ENCODE data around the gene BRF1.
"Not testable (repeated sequence)": the region's sequence is repeated elsewhere in the genome, so short reads cannot be mapped to it uniquely, and the experiment has no call there.

BRF1 gene

DNA sequence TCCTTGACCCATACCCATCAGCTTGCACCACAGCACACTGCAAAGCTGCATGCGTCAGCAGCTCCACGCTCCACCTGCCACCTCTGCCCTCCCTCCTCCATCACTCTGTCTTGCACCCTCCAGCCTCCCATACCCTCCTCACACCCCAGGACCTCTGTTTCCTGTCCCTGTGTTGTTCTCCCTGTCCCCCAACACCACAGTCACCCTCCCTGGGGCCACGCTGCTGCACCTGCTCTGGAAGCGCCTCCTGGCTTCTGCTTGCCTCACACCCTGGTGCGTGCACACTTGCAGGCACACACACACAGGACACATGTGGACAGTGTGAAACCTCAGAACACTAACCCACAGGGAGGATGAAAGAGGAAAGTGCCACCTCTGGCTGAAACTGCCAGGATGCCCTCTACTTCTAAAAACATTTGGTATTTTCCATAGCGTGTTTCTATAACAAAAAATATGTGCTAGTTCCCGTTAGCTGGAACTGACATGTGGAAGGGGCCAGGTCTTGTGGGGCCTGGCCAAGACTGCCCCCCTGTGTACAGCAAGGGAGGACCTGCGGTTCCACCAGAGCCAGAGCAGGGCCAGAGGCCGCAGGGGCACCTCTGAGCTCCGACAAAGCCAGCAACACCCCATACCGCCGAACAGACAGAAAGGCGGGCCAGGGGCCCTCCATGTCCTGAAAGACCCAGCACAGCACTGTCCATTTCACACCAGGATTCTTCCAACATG lies 10.0 kb downstream of the BRF1 start:
- no peak for DNase-seq

DNA sequence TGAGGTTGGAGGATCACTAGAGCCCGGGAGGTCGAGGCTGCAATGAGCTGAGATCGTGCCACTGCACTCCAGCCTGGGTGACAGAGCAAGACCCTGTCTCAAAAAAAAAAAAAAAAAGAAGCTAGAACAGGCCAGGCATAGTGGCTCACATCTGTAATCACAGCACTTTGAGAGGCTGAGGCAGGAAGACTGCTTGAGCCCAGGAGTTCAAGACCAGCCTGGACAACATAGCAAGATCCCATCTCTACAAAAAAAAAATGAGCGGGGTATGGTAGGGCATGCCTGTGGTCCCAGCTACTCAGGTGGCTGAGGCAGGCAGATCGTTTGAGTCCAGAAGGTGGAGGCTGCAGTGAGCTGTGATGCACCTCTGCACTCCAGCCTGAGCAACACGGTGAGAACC lies 11.9 kb downstream of the BRF1 start:
- DNase-seq = not testable (repeated sequence)

DNA sequence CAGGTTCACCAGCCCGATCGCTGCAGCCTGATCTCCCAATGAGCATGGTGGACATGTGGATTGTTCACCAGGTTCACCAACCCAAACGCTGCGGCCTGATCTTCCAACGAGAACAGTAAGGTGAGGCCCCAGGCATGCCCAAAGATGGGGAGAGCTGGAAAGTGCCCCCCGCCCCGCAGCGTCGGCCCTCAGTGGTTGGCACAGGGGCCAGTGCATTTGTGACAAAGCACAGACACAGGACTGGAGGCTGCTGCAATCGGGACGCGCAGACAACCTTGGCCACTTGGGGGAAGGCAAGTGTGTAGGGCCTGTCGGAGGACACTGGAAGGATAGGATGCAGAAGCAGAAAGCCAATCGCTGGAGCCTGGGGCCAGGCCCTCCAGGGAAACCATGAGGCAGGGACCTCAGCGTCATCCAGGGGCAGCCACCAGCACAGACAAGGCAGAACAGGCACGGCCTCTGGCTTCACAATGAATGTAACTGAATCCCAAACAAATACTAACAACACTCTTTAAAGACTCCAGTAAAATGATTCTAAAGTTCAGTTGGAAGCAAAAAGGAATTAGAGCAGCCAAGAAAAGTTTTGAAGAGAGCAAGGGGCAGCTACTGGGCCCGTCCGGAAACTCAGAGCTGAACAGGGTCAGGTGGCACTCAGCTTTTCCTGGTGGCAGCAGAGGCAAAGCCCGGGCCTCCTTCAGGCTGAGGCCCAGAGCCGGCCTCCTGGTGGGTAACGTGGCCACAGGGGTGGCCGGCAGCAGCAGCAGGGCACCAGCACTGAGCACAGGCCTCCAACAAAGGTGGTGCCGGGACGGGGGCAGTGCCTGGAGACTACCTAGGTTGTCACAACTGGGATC lies 13.3 kb downstream of the BRF1 start:
- no peak for DNase-seq

DNA sequence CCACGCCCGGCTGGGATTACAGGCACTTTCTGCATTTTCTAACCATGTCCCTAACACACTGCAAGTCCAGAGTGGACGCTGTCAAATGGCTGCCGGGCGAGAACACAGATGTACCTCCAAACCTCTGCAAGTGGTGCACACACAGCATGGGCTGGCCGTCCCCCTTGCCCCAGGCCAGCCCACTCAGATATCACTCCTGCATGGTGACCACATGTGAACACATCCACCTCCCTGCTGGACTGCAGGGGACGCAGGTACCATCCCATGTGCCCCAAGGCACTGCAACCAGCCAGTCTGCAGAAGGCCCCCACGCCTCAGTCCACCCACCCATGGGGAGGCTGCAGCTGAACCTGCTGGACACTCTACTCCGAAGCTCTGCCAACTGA lies 14.0 kb downstream of the BRF1 start:
- DNase-seq = no peak

GRCh38 chr14:105285174-105285573 lies 15.6 kb downstream of the BRF1 start:
- DNase-seq = no peak

DNA sequence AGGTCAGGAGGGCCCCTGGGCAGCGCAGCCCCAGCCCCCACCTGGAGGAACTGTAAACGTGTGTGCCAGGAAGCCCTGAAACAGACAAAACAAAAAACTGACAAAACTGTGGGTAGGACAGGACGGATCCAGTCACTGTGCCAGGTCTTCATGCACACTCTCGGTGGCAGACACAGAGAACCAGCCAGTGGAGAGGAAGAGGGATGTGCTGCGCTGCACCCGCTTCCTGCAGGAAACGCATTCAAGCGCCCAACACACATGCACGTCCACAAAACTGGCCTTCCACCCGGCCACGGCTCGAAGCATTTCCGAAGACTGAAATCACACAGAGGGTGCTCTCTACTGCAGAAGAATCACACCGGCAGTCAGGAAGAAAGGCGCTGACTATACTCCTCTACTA lies 16.9 kb downstream of the BRF1 start:
- no peak for DNase-seq

- no peak for DNase-seq
These were observed 17.8 kb downstream of the BRF1 start for GRCh38 chr14:105283028-105283427.

GRCh38 chr14:105282098-105282725 lies 18.6 kb downstream of the BRF1 start:
- DNase-seq = no peak

DNA sequence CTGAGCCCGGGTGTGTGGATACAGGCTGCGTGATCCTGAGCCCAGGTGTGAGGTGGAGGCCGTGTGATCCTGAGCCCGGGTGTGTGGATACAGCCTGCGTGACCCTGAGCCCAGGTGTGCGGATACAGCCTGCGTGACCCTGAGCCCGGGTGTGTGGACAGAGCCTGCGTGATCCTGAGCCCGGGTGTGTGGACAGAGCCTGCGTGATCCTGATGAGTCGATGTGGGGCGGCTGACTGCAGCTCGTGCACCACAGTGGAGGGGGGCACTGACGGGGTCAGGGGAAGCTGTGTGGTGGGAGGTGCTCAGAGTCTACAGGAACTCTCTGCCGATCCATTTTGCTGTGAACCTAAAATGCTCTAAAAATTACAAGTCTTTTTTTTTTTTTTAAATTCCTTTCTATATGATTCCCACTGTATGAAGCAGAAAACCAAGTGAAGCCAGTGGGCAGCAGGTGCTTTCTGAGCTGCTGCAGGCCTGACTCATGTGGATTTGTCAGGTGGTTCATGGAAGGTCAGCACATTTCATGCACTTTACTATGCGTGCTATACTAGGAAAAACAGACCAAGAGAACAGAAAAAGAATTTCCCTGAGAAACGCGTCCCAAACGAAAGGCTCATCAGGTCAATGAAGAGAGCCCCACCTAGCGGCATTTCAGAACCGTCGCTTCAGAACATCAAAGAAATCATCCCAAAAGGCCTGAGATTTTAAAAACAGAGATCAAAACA lies 19.3 kb downstream of the BRF1 start:
- peak in 3 of 14 donors; percentile 24 to 49 (median 45) for DNase-seq

DNA sequence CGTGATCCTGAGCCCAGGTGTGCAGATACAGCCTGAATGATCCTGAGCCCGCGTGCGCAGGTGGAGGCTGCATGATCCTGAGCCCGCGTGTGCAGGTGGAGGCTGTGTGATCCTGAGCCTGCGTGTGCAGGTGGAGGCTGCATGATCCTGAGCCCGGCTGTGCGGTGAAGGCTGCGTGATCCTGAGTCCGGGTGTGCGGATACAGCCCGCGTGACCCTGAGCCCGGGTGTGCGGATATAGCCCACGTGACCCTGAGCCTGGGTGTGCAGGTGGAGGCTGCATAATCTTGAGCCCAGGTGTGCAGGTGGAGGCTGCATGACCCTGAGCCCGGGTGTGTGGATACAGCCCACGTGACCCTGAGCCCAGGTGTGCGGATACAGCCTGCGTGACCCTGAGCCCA lies 20.3 kb downstream of the BRF1 start:
- DNase-seq = no peak

GRCh38 chr14:105279642-105280361 lies 21.0 kb downstream of the BRF1 start:
- no peak for DNase-seq

DNA sequence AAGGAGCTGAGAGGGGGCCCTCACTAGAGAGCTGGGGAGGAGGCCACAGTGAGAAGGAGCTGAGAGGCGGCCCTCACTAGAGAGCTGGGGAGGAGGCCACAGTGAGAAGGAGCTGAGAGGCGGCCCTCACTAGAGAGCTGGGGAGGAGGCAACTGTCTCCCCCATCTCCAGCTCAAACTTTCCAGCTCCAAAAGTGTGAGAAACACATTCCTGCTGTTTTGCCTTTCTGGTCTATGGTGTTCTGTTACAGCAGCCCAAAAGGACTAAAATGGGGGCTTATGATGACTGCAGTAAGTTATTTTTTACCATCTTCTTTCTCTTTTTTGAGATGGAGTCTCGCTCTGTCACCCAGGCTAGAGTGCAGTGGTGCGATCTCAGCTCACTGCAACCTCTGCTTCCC lies 23.4 kb downstream of the BRF1 start:
- DNase-seq = not testable (repeated sequence)

DNA sequence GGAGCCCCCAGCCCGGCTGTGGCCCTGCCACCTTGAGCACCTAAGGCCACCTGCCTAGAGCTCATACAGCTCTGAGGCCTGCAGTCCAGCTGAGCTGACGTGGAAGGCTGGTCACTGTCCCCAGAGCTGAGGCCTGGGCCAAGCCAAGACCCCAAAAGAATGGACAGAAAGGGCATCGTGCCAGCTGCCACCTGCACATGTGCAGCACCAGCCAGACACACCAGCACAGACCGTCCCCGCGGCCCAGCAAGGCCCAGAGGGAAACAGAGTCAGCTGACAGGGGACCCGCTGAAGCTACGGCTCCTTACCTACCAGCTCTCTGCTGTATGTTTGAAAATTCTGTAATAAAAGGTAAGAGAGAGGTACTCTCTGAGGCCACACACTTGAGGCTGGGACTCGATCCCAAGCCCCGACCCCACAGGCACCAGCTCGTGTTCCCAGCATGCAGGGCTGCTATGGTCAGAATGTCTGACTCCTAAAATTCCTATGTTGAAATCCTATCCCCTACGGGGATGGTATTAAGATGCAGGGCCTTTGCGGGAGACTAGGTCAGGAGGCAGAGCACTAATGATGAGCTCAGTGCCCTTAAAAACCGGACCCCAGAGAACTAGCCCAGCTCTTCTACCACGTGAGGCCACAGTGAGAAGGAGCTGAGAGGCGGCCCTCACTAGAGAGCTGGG lies 25.4 kb downstream of the BRF1 start:
- no peak for DNase-seq

DNA sequence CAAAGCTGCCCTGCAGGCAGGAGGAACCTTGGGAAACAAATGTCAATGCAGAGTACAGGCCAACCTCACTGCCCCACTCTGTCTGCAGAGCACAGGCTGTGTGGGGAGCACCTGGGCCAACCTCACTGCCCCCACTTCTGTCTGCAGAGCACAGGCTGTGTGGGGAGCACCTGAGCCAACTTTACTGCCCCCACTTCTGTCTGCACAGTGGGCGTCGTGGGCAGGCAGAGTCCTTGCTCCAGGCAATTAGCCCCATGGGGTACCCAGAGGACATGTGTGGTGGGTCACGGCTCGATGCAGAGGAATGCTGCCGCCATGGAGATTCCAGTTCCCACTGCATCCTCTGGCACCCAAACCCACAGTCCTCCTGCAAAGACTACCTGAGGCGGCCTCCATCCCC lies 26.2 kb downstream of the BRF1 start:
- no peak for DNase-seq

DNA sequence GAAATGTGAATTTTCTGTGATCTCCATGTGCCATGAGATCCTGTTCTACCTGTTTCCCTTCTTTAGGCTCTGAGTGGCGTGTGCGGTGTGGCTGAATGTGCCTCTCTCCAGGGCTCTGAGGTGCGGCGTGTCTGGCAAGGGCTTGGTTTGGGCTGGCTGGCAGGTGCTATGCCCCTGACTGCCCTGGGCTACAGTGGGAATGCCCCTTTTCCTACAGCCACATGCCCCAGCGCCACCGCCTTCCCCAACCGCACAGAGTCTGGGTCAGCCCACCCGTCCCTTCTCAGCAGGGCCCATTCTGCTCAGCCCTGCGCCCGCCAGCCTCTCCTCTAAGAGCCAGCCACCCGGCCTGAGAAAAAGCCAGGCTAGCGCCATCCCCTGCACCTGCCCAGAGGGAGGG lies 27.7 kb downstream of the BRF1 start:
- DNase-seq = no peak

DNA sequence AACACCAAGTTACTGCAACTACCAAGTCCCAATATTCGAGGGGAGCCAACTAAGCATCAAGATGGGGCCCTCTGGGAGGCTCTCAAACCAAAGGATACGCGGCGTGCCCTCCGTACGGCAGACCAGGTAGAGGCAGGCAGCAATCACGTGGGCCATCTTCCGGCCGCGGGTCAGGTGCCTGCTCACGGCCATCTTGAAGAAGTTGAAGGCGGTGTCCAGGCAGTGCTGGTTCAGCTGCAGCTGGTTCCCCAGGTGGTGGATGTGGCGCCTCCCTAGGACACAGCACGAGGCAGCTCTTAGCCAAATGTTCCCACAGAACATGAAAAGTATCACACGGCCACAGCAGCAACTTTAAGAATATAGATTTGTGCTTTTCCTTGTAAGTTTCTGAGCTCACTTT lies 28.2 kb downstream of the BRF1 start:
- no peak for DNase-seq

DNA sequence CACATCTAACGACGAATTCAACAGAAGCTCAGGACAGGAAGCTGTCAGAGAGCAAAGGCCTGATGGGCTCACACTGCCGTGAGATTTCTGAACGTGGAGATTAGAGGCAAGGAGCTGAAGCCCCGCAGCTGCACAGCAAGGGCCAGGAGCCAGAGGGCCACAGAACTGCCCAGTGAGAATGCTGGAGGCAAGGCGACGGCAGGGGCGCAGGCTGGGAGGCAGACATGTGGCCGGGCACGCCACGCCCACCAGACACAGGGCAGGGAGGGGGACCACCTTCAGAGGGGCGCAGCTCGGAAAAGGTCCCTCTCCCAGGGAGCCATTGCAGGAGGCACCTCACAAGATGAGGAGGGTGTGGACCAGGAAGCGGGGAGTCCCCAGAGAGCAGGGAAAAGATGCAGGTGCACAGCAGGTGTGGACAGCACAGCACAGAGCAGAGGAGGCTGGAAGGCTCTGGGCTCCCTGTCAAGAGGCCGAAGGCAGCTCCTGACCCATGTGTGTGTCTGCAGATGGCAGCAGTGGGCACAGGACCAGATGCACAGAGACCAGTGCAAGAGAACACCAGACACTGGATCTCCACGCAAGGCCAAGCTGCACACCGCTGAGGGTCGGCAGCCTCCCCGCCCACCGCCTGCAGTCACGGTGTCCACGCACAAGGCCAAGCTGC lies 29.4 kb downstream of the BRF1 start:
- peak in 1 of 14 donors; percentile 39 for DNase-seq

DNA sequence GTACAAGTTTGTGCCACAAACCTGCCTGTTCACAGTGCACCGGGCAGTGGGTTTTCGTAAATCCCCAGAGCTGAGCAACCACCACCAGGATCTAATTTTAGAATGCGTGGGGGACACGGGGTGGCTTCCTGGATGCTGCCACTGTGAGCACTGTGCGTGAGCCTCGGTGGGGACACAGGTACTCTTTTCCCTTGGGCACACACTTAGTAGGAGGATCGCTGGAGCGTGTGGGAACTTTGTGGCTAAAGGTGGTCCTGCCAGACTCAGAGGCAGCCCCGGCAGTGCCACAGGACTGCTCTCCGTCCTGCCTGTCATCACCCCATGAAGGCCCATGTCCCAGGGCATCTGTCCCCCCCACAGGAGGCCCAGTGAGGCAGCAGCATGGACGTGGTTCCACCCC lies 31.4 kb downstream of the BRF1 start:
- DNase-seq = no peak

DNA sequence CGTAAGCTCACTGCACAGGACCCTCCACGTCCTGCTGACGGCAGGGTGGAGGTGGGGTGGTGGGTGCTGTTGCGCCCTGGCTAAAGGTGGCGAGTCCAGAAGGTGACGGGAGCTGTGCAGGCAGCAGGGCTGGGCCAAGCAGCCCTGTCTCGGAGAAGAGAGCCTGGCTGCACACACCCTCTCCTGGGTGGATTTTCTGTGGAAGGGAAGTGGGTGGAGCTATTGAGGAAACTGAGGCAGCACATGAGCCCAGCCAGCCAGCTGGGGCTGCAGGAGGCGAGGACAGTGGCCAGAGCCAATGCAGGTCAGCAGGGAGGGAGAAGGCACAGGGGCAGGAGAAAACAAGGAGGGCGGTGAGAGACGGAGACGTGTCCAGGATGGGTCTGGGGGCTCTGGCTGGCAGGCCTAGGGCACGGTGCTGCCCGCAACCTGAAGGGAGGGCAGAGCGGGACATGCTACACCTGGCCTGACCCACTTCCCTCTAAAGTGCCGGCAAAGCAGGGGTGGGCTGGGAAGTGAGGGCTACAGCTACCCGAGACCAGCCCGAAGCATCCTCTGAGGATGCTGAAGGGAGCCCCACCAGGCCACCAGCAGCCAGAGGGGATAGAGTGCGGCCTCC lies 32.0 kb downstream of the BRF1 start:
- DNase-seq = no peak

GRCh38 chr14:105267820-105268548 lies 32.8 kb downstream of the BRF1 start:
- peak in 1 of 14 donors; percentile 16 for DNase-seq
